Measurements from ENCODE around the gene SYNE3.

Gene SYNE3

DNA sequence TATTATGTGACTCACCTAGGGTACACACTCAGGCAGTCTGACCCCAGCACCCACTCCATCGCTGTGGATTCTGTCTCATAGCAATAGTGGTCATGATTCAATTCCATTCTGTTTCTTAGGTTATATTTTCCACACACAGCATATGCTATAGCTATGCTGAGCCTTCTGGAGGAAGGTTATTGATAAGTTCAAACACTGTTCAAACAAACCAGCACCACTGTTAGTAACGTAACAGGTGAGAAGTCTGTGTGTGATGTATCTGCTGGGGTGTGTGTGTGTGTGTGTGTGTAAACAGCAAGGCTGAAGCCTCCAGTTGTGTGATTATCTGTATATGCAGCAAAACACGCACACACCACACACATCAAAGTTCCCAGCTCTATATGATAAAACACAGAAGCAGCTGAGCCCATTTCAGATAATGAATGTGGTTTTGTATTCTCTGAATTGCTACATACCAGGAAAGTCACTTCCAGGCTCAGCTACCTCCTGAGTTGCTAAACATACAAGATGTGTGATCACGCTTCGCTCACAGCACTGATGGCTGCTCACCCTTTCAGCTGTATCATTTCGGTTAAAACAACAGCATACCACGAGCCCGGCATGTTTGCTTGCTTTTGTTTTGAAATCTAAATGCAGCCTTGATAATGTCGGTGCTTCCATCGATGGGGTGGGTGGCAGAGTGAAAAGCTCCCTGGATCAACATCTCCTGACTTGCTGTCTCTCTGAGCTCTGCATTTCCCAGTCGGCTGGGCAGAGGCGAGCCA, 6.8 kb upstream of the SYNE3 start:
- no peaks in the 10 kb centered on the region for H3K4me1 ChIP-seq (ENCODE audit: control insufficient read depth, insufficient read depth, low read length)
- peaks cover 10% of the 10 kb centered on the region for H3K27me3 ChIP-seq (ENCODE audit: control insufficient read depth, insufficient read depth, low read length, poor library complexity, severe bottlenecking)
- no peak overlapping the region for H3K4me3 ChIP-seq (ENCODE audit: insufficient read depth, low read depth, low read length)
- H3K36me3 ChIP-seq (ENCODE audit: control insufficient read depth, insufficient read depth, low read length), result no peaks in the 10 kb centered on the region
- no peaks in the 10 kb centered on the region for H3K9me3 ChIP-seq (ENCODE audit: control insufficient read depth, low read length)
- no peak overlapping the region for H3K27ac ChIP-seq (ENCODE audit: insufficient read depth, low read depth, low read length, poor library complexity, severe bottlenecking)
- 82 to 84% methylated on average over 10 to 12 of the region's 12 CpGs for WGBS, 2 experiments

DNA sequence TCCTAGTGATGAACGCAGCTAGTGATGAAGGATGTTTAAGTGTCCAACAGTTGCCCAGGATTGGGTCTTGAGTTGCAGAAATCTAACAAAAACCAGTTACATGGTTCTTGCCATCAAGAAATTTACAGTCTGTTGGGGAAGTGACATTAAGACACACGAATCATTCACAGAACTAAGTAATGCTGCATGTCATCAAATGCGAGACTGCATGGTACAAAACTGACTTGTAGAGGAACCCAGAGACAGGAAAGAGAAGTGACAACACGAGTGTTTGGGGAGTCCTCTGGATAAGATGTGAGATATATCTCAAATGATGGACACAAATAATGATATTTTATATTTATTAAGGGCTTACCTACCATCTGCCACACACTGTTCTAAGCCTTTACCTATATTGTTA, 6.1 kb upstream of the SYNE3 start:
- no peak overlapping the region for H3K4me3 ChIP-seq (ENCODE audit: insufficient read depth, low read depth, low read length)
- H3K9me3 ChIP-seq (ENCODE audit: control insufficient read depth, low read length), result no peaks in the 10 kb centered on the region
- H3K4me1 ChIP-seq (ENCODE audit: control insufficient read depth, insufficient read depth, low read length), result no peaks in the 10 kb centered on the region
- H3K27me3 ChIP-seq (ENCODE audit: control insufficient read depth, insufficient read depth, low read length, poor library complexity, severe bottlenecking), result peaks cover 17% of the 10 kb centered on the region
- H3K27ac ChIP-seq (ENCODE audit: insufficient read depth, low read depth, low read length, poor library complexity, severe bottlenecking), result no peak overlapping the region
- WGBS, 2 experiments, result 86 to 97% methylated on average over 4 of the region's 4 CpGs
- H3K36me3 ChIP-seq (ENCODE audit: control insufficient read depth, insufficient read depth, low read length), result no peaks in the 10 kb centered on the region

DNA sequence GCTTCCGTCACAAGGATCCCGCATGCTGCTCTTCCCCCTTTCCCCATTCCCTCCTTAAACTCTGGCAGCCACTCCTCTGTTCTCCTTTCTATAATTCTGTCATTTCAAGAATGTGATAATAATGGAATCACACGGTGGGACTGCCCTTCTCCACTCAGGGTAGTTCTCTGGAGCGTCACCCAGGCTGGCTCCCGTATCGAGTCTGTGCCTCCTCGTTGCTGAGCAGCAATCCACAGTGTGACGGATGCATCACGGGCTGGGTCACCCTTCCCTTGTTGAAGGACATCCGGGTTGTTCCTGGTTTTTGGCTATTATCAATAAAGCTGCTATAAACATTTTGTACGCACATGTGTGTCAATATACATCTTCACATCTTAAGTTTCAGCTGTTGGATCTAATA, 5.7 kb upstream of the SYNE3 start:
- Histone ChIP-seq H3K4me3 (ENCODE audit: insufficient read depth, low read depth, low read length) (no peak overlapping the region), H3K9me3 (ENCODE audit: control insufficient read depth, low read length) (no peaks in the 10 kb centered on the region), H3K4me1 (ENCODE audit: control insufficient read depth, insufficient read depth, low read length) (peaks cover 4% of the 10 kb centered on the region), H3K36me3 (ENCODE audit: control insufficient read depth, insufficient read depth, low read length) (no peaks in the 10 kb centered on the region), H3K27me3 (ENCODE audit: control insufficient read depth, insufficient read depth, low read length, poor library complexity, severe bottlenecking) (peaks cover 21% of the 10 kb centered on the region), H3K27ac (ENCODE audit: insufficient read depth, low read depth, low read length, poor library complexity, severe bottlenecking) (no peak overlapping the region)
- 91 to 93% methylated on average over 11 of the region's 11 CpGs for WGBS, 2 experiments

DNA sequence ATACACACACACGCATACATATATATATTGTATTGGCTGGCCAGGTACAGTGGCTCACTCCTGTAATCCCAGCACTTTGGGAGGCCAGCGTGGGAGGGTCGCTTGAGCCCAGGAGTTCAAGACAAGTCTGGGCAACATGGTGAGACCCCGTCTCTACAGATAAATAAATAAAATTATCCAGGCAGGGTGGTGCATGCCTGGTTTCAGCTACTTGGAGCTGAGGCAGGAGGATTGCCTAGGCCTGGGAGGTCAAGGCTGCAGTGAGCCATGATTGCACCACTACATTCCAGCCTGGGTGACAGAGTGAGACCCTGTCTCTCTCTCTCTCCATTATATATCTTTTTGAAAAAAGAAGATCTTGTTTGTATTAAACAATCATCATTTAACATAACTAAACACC, 4.6 kb upstream of the SYNE3 start:
- Histone ChIP-seq H3K36me3 (ENCODE audit: control insufficient read depth, insufficient read depth, low read length) (no peaks in the 10 kb centered on the region), H3K27ac (ENCODE audit: insufficient read depth, low read depth, low read length, poor library complexity, severe bottlenecking) (no peak overlapping the region), H3K9me3 (ENCODE audit: control insufficient read depth, low read length) (no peaks in the 10 kb centered on the region), H3K27me3 (ENCODE audit: control insufficient read depth, insufficient read depth, low read length, poor library complexity, severe bottlenecking) (peaks cover 32% of the 10 kb centered on the region), H3K4me3 (ENCODE audit: insufficient read depth, low read depth, low read length) (no peak overlapping the region), H3K4me1 (ENCODE audit: control insufficient read depth, insufficient read depth, low read length) (peaks cover 7% of the 10 kb centered on the region)
- 94 to 97% methylated on average over 3 of the region's 4 CpGs for WGBS, 2 experiments

DNA sequence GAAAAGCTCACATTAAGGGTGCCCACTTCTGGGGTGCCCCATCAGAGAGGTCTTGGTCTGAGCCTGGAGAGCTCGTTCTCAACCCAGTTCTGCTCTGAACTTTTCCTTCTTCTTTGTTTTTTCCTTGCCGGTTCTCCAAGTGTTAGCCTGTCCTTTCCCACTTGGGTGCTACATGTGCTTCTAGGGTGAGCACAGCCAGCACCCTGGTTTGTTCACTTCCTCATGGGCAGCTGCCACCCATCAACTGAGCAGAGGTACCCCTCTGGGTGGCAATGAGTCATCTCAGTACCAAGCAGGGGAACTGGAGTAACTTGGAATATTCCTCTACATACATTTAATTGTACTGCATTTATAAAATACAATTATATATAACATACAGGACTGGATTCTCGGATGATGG, 3.9 kb upstream of the SYNE3 start:
- H3K27ac ChIP-seq (ENCODE audit: insufficient read depth, low read depth, low read length, poor library complexity, severe bottlenecking), result no peak overlapping the region
- no peaks in the 10 kb centered on the region for H3K36me3 ChIP-seq (ENCODE audit: control insufficient read depth, insufficient read depth, low read length)
- WGBS, 2 experiments, result 78 to 87% methylated on average over 2 to 3 of the region's 3 CpGs
- H3K9me3 ChIP-seq (ENCODE audit: control insufficient read depth, low read length), result no peaks in the 10 kb centered on the region
- H3K4me1 ChIP-seq (ENCODE audit: control insufficient read depth, insufficient read depth, low read length), result peaks cover 13% of the 10 kb centered on the region
- peaks cover 38% of the 10 kb centered on the region for H3K27me3 ChIP-seq (ENCODE audit: control insufficient read depth, insufficient read depth, low read length, poor library complexity, severe bottlenecking)
- no peak overlapping the region for H3K4me3 ChIP-seq (ENCODE audit: insufficient read depth, low read depth, low read length)

DNA sequence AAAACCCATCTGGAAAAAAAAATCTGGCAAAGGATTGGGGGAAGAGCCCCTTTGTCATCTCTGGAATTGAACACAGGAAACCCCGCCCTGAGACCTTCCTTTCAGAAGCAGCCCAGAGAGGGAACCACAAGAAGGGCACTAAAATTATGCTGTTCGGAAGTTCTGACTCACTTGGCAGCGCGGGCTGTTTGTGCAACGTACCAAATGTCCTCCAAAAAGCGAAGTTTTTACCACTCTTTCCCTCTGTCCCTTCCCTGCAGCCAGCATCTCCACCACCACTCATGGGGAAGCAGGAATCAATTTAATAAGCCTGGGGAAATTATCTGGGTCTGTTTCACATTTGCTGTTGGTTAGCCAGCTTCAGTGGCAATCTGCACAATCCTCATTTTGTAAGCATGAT, 3.2 kb upstream of the SYNE3 start:
- Histone ChIP-seq H3K9me3 (ENCODE audit: control insufficient read depth, low read length) (no peaks in the 10 kb centered on the region), H3K36me3 (ENCODE audit: control insufficient read depth, insufficient read depth, low read length) (no peaks in the 10 kb centered on the region), H3K27ac (ENCODE audit: insufficient read depth, low read depth, low read length, poor library complexity, severe bottlenecking) (no peak overlapping the region), H3K27me3 (ENCODE audit: control insufficient read depth, insufficient read depth, low read length, poor library complexity, severe bottlenecking) (peaks cover 44% of the 10 kb centered on the region), H3K4me1 (ENCODE audit: control insufficient read depth, insufficient read depth, low read length) (peaks cover 20% of the 10 kb centered on the region), H3K4me3 (ENCODE audit: insufficient read depth, low read depth, low read length) (no peak overlapping the region)
- 81 to 84% methylated on average over 6 of the region's 6 CpGs for WGBS, 2 experiments

DNA sequence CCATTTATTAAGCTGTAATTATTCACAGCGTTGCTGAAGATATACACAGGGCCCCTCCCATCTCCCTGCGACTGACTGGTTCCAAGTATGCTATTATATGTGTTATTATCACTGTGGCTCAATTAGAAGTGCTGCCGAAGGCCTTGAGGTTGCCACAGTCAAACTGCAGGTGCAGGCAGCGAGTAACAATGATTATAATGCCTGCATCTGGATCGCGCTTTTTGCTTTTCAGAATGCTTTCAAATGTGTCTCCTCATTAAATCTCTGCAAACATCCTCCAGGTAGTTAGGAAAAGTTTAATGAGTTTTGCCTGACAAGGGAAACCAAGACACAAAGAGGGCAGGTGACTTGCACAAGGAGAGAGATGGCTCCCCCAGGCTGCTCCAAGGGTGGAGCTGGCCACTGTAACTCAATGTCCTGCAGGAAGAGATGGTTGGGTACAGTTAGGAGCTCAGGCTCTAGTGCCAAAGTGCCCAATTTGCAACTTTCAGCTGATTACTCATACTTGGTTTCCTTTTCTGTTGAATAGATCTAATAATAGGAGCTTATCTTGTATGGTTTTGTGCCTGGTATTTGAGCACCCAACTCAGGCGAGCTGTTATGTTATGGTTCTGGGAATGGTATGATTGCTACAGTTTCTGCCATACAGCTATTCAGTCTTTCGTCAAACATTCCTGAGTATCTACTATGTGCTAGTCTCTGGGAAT, 1.7 kb upstream of the SYNE3 start:
- no peak overlapping the region for H3K27ac ChIP-seq (ENCODE audit: insufficient read depth, low read depth, low read length, poor library complexity, severe bottlenecking)
- WGBS, 2 experiments, result 88 to 92% methylated on average over 8 of the region's 8 CpGs

DNA sequence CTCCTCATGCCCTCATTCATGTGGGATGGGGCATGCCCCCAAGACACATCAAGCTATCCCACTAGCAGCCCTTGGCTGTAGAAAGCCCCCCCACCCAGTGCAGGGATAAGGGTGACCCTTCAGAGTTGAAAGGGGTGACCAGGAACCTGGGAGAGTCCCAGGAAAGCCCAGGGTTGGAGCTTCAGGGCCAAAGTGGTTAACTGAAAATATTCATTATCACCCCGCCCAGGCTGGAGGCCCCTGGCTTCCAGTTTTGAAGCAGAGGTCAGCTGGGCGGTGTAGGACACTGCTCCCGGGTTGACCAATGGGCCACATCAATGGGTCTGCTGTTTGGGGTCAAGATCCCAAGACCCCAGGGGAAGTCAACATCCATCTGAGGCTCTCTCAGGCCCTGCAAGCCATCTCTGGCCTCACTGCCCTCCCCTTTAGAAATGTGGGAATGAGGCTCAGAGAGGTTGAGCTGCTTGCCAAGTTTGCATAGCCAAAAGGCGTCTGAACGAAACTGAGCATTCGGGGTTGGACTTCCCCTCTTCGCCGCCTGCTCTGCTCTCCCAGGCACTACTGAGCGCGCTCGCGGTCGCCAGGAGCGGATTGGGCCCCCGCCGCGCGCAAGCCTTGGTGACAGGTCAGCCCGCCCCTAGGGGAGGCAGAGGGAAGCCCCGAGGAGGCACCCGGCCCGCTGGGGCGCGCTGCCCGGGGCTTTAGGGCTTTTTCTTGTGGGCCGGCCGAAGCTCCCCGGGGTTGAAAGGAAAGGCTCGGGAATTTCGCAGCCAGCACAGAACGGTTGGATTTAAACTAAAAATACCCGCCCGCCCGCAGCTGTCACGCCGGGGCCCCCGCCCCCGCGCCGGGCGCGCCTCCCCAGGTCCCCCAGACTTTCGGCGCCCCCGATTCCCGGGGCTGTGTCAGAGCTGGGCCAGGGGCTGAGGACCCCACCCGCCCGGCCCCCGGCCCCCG, 576 bp downstream of the SYNE3 start:
- peaks cover 24% of the 10 kb centered on the region for H3K4me1 ChIP-seq (ENCODE audit: control insufficient read depth, insufficient read depth, low read length)
- H3K9me3 ChIP-seq (ENCODE audit: control insufficient read depth, low read length), result no peaks in the 10 kb centered on the region
- H3K27ac ChIP-seq (ENCODE audit: insufficient read depth, low read depth, low read length, poor library complexity, severe bottlenecking), result no peak overlapping the region
- H3K4me3 ChIP-seq (ENCODE audit: insufficient read depth, low read depth, low read length), result peak overlapping the region; percentile 47
- WGBS, 2 experiments, result 5% methylated on average over 50 of the region's 50 CpGs
- peaks cover 44% of the 10 kb centered on the region for H3K27me3 ChIP-seq (ENCODE audit: control insufficient read depth, insufficient read depth, low read length, poor library complexity, severe bottlenecking)
- no peaks in the 10 kb centered on the region for H3K36me3 ChIP-seq (ENCODE audit: control insufficient read depth, insufficient read depth, low read length)

More for the DNA sequence above, 1.7 kb upstream of the SYNE3 start:
- H3K9me3 ChIP-seq (ENCODE audit: control insufficient read depth, low read length), result no peaks in the 10 kb centered on the region
- no peak overlapping the region for H3K4me3 ChIP-seq (ENCODE audit: insufficient read depth, low read depth, low read length)
- H3K4me1 ChIP-seq (ENCODE audit: control insufficient read depth, insufficient read depth, low read length), result peaks cover 24% of the 10 kb centered on the region
- no peaks in the 10 kb centered on the region for H3K36me3 ChIP-seq (ENCODE audit: control insufficient read depth, insufficient read depth, low read length)
- peaks cover 44% of the 10 kb centered on the region for H3K27me3 ChIP-seq (ENCODE audit: control insufficient read depth, insufficient read depth, low read length, poor library complexity, severe bottlenecking)

DNA sequence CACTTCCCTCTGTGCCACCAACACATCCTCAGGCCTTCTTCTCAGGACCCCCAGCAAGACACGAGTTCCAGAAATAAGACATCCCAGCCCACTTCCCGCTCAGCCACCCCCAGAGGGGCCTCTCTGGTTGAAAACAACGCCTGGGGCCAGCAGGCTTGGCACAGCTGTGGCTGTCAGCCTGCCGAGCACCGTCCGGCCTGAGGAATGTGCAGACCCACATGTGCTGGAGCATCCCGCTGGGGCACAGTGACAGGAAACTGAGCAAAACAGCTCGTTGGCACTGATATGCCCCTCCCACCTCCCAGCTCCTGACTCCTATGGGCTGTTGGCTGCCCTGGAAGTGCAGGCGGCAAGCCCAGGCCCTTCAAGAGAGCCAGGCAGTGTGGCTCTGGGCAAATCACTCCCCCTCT, 1.4 kb downstream of the SYNE3 start:
- no peaks in the 10 kb centered on the region for H3K36me3 ChIP-seq (ENCODE audit: control insufficient read depth, insufficient read depth, low read length)
- peaks cover 24% of the 10 kb centered on the region for H3K4me1 ChIP-seq (ENCODE audit: control insufficient read depth, insufficient read depth, low read length)
- no peaks in the 10 kb centered on the region for H3K9me3 ChIP-seq (ENCODE audit: control insufficient read depth, low read length)
- H3K4me3 ChIP-seq (ENCODE audit: insufficient read depth, low read depth, low read length), result peak overlapping the region; percentile 47
- no peak overlapping the region for H3K27ac ChIP-seq (ENCODE audit: insufficient read depth, low read depth, low read length, poor library complexity, severe bottlenecking)
- 19 to 23% methylated on average over 9 of the region's 9 CpGs for WGBS, 2 experiments
- peaks cover 43% of the 10 kb centered on the region for H3K27me3 ChIP-seq (ENCODE audit: control insufficient read depth, insufficient read depth, low read length, poor library complexity, severe bottlenecking)
